Prostate gland (tissue), 2 donors: ENCODE data around the gene DUSP21. TPM values are rescaled to one million over a fixed set of nuclear protein-coding genes. Genes with fewer than 3 reads are reported as not detected.
"Not testable (repeated sequence)": the region's sequence is repeated elsewhere in the genome, so short reads cannot be mapped to it uniquely, and the experiment has no call there.

Experiments
- DNase-seq: peaks from one replicate; pipeline ENCODE4 v3.0.0-alpha.2; 2019; ENCODE audit warnings: low spot score
- H3K27ac ChIP-seq, 2 donors: fragments of 200-600 bp; sonication (generic); 2 replicates each; pipeline ENCODE4 v1.5.1; 2017 to 2019
- H3K27me3 ChIP-seq: fragments of 200-600 bp; sonication (generic); replicated peaks from 2 replicates; pipeline ENCODE4 v1.5.1; 2019; ENCODE audit not compliant: insufficient read depth
- H3K36me3 ChIP-seq, 2 donors: fragments of 200-600 bp; sonication (generic); 1 replicate in 1 of 2; 2 replicates in 1 of 2; pipeline versions ENCODE4 v1.5.1 to v1.8.1; 2017 to 2019
- H3K4me1 ChIP-seq: fragments of 200-600 bp; sonication (generic); replicated peaks from 2 replicates; pipeline ENCODE4 v1.5.1; 2019
- H3K4me3 ChIP-seq, 2 donors: fragments of 200-600 bp; sonication (generic); 2 replicates each; pipeline ENCODE4 v1.5.1; 2017 to 2019
- H3K9me3 ChIP-seq: fragments of 200-600 bp; sonication (generic); 2 replicates; pipeline ENCODE4 v1.5.1; 2017
- CTCF ChIP-seq, 4 experiments: fragments of 200-600 bp in 2 of 4; fragments of 450-650 bp in 2 of 4; sonication (generic) in 2 of 4; IDR thresholded peaks; 1 replicate in 3 of 4; 2 replicates in 1 of 4; pipeline ENCODE4 v1.5.1; 2016 to 2019; ENCODE audit warnings: antibody characterized with exemption in 4 of 4, mild to moderate bottlenecking in 2 of 4, moderate library complexity in 2 of 4
- POLR2A ChIP-seq: fragments of 450-650 bp; IDR thresholded peaks from one replicate; pipeline ENCODE4 v1.6.1; 2016; ENCODE audit warnings: antibody characterized with exemption, mild to moderate bottlenecking
- POLR2AphosphoS5 ChIP-seq: sonication (generic); formaldehyde crosslinking; IDR thresholded peaks from one replicate; pipeline ENCODE4 v1.6.1; 2017; ENCODE audit warnings: antibody characterized with exemption
- WGBS: methylation state at CpG from one replicate; pipeline ENCODE4 v1.1.5; 2018; 5-methylcytosine and 5-hydroxymethylcytosine counted together
- intact Hi-C: fragments of 100-400 bp; cut with DNase I; formaldehyde crosslinking; loops from one replicate; pipeline ENCODE4 v1.14.2; 2022
- total RNA-seq, 2 donors: library from RNA; depleted of rRNA; stranded (reverse); fragments of >200 nt; gene quantifications; one replicate each; pipeline ENCODE4 v1.1.0, GENCODE V29; 2016

DUSP21 gene
- total RNA-seq, 2 donors from 2014 or later = 5.1 TPM; not detected in 1

GRCh38 chrX:44817029-44817428, 26.8 kb upstream of the DUSP21 start:
- Histone ChIP-seq H3K27ac (no peak overlapping the region), H3K4me1 (no peaks in the 10 kb centered on the region), H3K9me3 (no peaks in the 10 kb centered on the region), H3K4me3 (no peak overlapping the region), H3K27me3 (no peaks in the 10 kb centered on the region), H3K36me3 (no peaks in the 10 kb centered on the region)
- intact Hi-C loops = no loop called here
- TF ChIP-seq CTCF (IDR thresholded peaks at IDR 0.05) = no peak
- no peak for TF ChIP-seq POLR2A
- no peak for TF ChIP-seq POLR2AphosphoS5
- DNase-seq = no peak
- WGBS = 88% methylated on average over 7 of the region's 7 CpGs

GRCh38 chrX:44822601-44823000, 21.2 kb upstream of the DUSP21 start:
- no peaks in the 10 kb centered on the region for H3K4me1 ChIP-seq
- H3K27ac ChIP-seq = no peak overlapping the region
- intact Hi-C loops = no loop called here

GRCh38 chrX:44823193-44823592, 20.6 kb upstream of the DUSP21 start:
- intact Hi-C loops, H3K4me1 ChIP-seq, H3K4me3 ChIP-seq, DNase-seq, H3K9me3 ChIP-seq, H3K27ac ChIP-seq, H3K27me3 ChIP-seq, H3K36me3 ChIP-seq: not testable (repeated sequence)
- WGBS = 94% methylated on average over 2 of the region's 2 CpGs

More at GRCh38 chrX:44822601-44823000, 21.2 kb upstream of the DUSP21 start:
- TF ChIP-seq POLR2AphosphoS5 (no peak), CTCF (IDR thresholded peaks at IDR 0.05) (no peak), POLR2A (no peak)
- no peak overlapping the region for H3K4me3 ChIP-seq
- DNase-seq = no peak
- H3K9me3 ChIP-seq = no peaks in the 10 kb centered on the region
- H3K27me3 ChIP-seq = no peaks in the 10 kb centered on the region
- H3K36me3 ChIP-seq = no peaks in the 10 kb centered on the region

GRCh38 chrX:44828008-44828605, 15.7 kb upstream of the DUSP21 start:
- WGBS = 73% methylated on average over 4 of the region's 4 CpGs
- TF ChIP-seq POLR2AphosphoS5 (no peak), CTCF (IDR thresholded peaks at IDR 0.05) (no peak), POLR2A (no peak)
- Histone ChIP-seq H3K27me3 (no peaks in the 10 kb centered on the region), H3K4me1 (no peaks in the 10 kb centered on the region), H3K4me3 (no peak overlapping the region), H3K27ac (no peak overlapping the region), H3K36me3 (no peaks in the 10 kb centered on the region), H3K9me3 (no peaks in the 10 kb centered on the region)
- no peak for DNase-seq
- intact Hi-C loops = no loop called here

GRCh38 chrX:44829832-44830231, 14.0 kb upstream of the DUSP21 start:
- H3K27ac ChIP-seq = no peak overlapping the region
- H3K4me3 ChIP-seq = no peak overlapping the region
- H3K4me1 ChIP-seq = no peaks in the 10 kb centered on the region
- TF ChIP-seq CTCF (IDR thresholded peaks at IDR 0.05) = no peak
- no peak for TF ChIP-seq POLR2A
- no peak for TF ChIP-seq POLR2AphosphoS5
- 35% methylated on average over 2 of the region's 2 CpGs for WGBS
- no peak for DNase-seq
- intact Hi-C loops = no loop called here
- H3K36me3 ChIP-seq = no peaks in the 10 kb centered on the region
- H3K9me3 ChIP-seq = no peaks in the 10 kb centered on the region
- no peaks in the 10 kb centered on the region for H3K27me3 ChIP-seq
